HG02973 (cell line): ENCODE measurements around the gene HS3ST3A1.

Experiments
- ATAC-seq: cut with Tn5 transposase; IDR thresholded peaks from one replicate; pipeline ENCODE4 v1.9.1; 2021; ENCODE audit warnings: moderate library complexity; ENCODE audit not compliant: unreplicated experiment

HS3ST3A1 gene

GRCh38 chr17:13495423-13495822 lies 106.3 kb downstream of the HS3ST3A1 start:
- no peak for ATAC-seq

GRCh38 chr17:13492737-13493122 lies 109.0 kb downstream of the HS3ST3A1 start:
- no peak for ATAC-seq

GRCh38 chr17:13491916-13492736 lies 109.6 kb downstream of the HS3ST3A1 start:
- no peak for ATAC-seq

- no peak for ATAC-seq
These were observed 110.2 kb downstream of the HS3ST3A1 start for GRCh38 chr17:13491491-13491890.

- no peak for ATAC-seq
These were observed 110.7 kb downstream of the HS3ST3A1 start for GRCh38 chr17:13490906-13491482.

GRCh38 chr17:13490427-13490826 lies 111.3 kb downstream of the HS3ST3A1 start:
- ATAC-seq = no peak

- ATAC-seq = no peak
These were observed 116.4 kb downstream of the HS3ST3A1 start for GRCh38 chr17:13485327-13485726.

GRCh38 chr17:13484020-13484419 lies 117.7 kb downstream of the HS3ST3A1 start:
- no peak for ATAC-seq

GRCh38 chr17:13480877-13481276 lies 120.9 kb downstream of the HS3ST3A1 start:
- no peak for ATAC-seq

- ATAC-seq = no peak
These were observed 123.4 kb downstream of the HS3ST3A1 start for GRCh38 chr17:13478326-13478830.

- ATAC-seq = no peak
These were observed 124.5 kb downstream of the HS3ST3A1 start for GRCh38 chr17:13477180-13477611.

- no peak for ATAC-seq
These were observed 125.0 kb downstream of the HS3ST3A1 start for GRCh38 chr17:13476720-13477119.

GRCh38 chr17:13475574-13476223 lies 126.0 kb downstream of the HS3ST3A1 start:
- ATAC-seq = no peak

- no peak for ATAC-seq
These were observed 127.5 kb downstream of the HS3ST3A1 start for GRCh38 chr17:13474073-13474800.

GRCh38 chr17:13465678-13466077 lies 136.1 kb downstream of the HS3ST3A1 start:
- no peak for ATAC-seq

GRCh38 chr17:13462673-13463124 lies 139.0 kb downstream of the HS3ST3A1 start:
- no peak for ATAC-seq

GRCh38 chr17:13462146-13462545 lies 139.6 kb downstream of the HS3ST3A1 start:
- ATAC-seq = no peak

GRCh38 chr17:13460261-13461000 lies 141.3 kb downstream of the HS3ST3A1 start:
- no peak for ATAC-seq

GRCh38 chr17:13457783-13458182 lies 143.9 kb downstream of the HS3ST3A1 start:
- no peak for ATAC-seq
